Choroid plexus epithelial cell (primary cell): Measurements from ENCODE around the gene TCF20.

Source experiments
- DNase-seq: peaks from one replicate; pipeline ENCODE4 v3.0.0-alpha.2; 2010; ENCODE audit warnings: low read depth
- H3K4me3 ChIP-seq: 2 replicates; pipeline ENCODE4 v1.5.1; 2011; ENCODE audit warnings: low read depth, mild to moderate bottlenecking, control low read depth, low read length, moderate library complexity
- CTCF ChIP-seq: conservative IDR thresholded peaks from 2 replicates; pipeline ENCODE4 v1.5.1; 2011; ENCODE audit warnings: low read depth, mild to moderate bottlenecking, control low read depth, inconsistent platforms, low read length, moderate library complexity

The TCF20 gene

GRCh38 chr22:42300259-42301076, 30.0 kb upstream of the TCF20 start:
- TF ChIP-seq CTCF: no peak
- DNase-seq: no peak
- no peak overlapping the region for H3K4me3 ChIP-seq

GRCh38 chr22:42299586-42300258, 29.3 kb upstream of the TCF20 start:
- DNase-seq: no peak
- no peak overlapping the region for H3K4me3 ChIP-seq
- TF ChIP-seq CTCF: no peak

- no peak for DNase-seq
- no peak for TF ChIP-seq CTCF
- H3K4me3 ChIP-seq: no peak overlapping the region
These were observed 28.3 kb upstream of the TCF20 start for GRCh38 chr22:42298746-42299145.

GRCh38 chr22:42297778-42298177, 27.3 kb upstream of the TCF20 start:
- no peak for TF ChIP-seq CTCF
- peak; percentile 8 for DNase-seq
- H3K4me3 ChIP-seq: no peak overlapping the region

- no peak for TF ChIP-seq CTCF
These were observed 26.4 kb upstream of the TCF20 start for GRCh38 chr22:42296883-42297282.

GRCh38 chr22:42296381-42296853, 26.0 kb upstream of the TCF20 start:
- peak; percentile 17 for TF ChIP-seq CTCF
- no peak overlapping the region for H3K4me3 ChIP-seq
- DNase-seq: no peak

More at GRCh38 chr22:42296883-42297282, 26.4 kb upstream of the TCF20 start:
- no peak overlapping the region for H3K4me3 ChIP-seq
- no peak for DNase-seq
